Measurements from ENCODE around the gene MBL2. TPM values are rescaled to one million over a fixed set of nuclear protein-coding genes. Genes with fewer than 3 reads are reported as not detected.

MBL2 gene
- total RNA-seq, 6 experiments from 2014 or later, result 56.4 to 173 (median 94.1) TPM

GRCh38 chr10:52776471-52776903 is 3.9 kb upstream of the MBL2 start:
- intact Hi-C loops (cut with DNase I), result loop anchor here in 1 of 2 donors (5.0 kb wide), 1 partner anchor 34 kb away; no protein-coding TSS in a partner anchor
- no peak for ATAC-seq
- Histone ChIP-seq H3K4me1 (peaks cover 0 to 40% (median 17%) of the 10 kb centered on the region in 4 donors), H3K36me3 (no peaks in the 10 kb centered on the region), H3K27ac (peak overlapping the region in 1 of 3 donors; percentile 88), H3K4me3 (no peak overlapping the region), H3K9me3 (no peaks in the 10 kb centered on the region), H3K27me3 (no peaks in the 10 kb centered on the region)
- TF ChIP-seq POLR2A (IDR thresholded peaks at IDR 0.05) (no peak), CTCF (IDR thresholded peaks at IDR 0.05) (no peak)
- no peak for DNase-seq
- no CpG with 5 or more reads among the region's 1 CpG for WGBS (ENCODE audit: insufficient coverage, low coverage, low lambda C conversion rate, missing lambda C conversion rate)

- Histone ChIP-seq H3K9me3 (no peaks in the 10 kb centered on the region), H3K4me1 (peaks cover 0 to 52% (median 17%) of the 10 kb centered on the region in 4 donors), H3K4me3 (peak overlapping the region in 1 of 3 donors; percentile 31), H3K27ac (peak overlapping the region; percentile 63 to 88 (median 71)), H3K27me3 (no peaks in the 10 kb centered on the region), H3K36me3 (no peaks in the 10 kb centered on the region)
- DNase-seq (peak; percentile 46 to 79 (median 71)), ATAC-seq (peak; percentile 44 to 68 (median 65))
- intact Hi-C loops (cut with DNase I), result loop anchor here in 1 of 2 donors (5.0 kb wide), 1 partner anchor 33 kb away; no protein-coding TSS in a partner anchor
- 30% methylated on average over 9 of the region's 12 CpGs for WGBS (ENCODE audit: insufficient coverage, low coverage, low lambda C conversion rate, missing lambda C conversion rate)
- TF ChIP-seq CTCF (IDR thresholded peaks at IDR 0.05), result peak in 2 of 4 donors; percentile 10 to 17
- TF ChIP-seq POLR2A (IDR thresholded peaks at IDR 0.05), result no peak
Measured at GRCh38 chr10:52775132-52775647, 2.6 kb upstream of the MBL2 start.

- peak; percentile 68 to 93 (median 85) for DNase-seq
- Histone ChIP-seq H3K4me1 (peaks cover 0 to 56% (median 17%) of the 10 kb centered on the region in 4 donors), H3K27ac (peak overlapping the region; percentile 23 to 88 (median 47)), H3K9me3 (no peaks in the 10 kb centered on the region), H3K36me3 (no peaks in the 10 kb centered on the region), H3K4me3 (peak overlapping the region in 2 of 3 donors; percentile 20 to 31), H3K27me3 (no peaks in the 10 kb centered on the region)
- intact Hi-C loops (cut with DNase I), result loop anchor here in 1 of 2 donors (5.0 kb wide), 1 partner anchor 32 kb away; no protein-coding TSS in a partner anchor
- WGBS (ENCODE audit: insufficient coverage, low coverage, low lambda C conversion rate, missing lambda C conversion rate), result 25% methylated on average over 8 of the region's 8 CpGs
- TF ChIP-seq CTCF (IDR thresholded peaks at IDR 0.05) (no peak), POLR2A (IDR thresholded peaks at IDR 0.05) (peak; percentile 27)
- ATAC-seq, result peak; percentile 71 to 83 (median 76)
Measured at GRCh38 chr10:52774600-52775106, 2.1 kb upstream of the MBL2 start.

- 46% methylated on average over 2 of the region's 2 CpGs for WGBS (ENCODE audit: insufficient coverage, low coverage, low lambda C conversion rate, missing lambda C conversion rate)
- ATAC-seq (no peak), DNase-seq (no peak)
- intact Hi-C loops (cut with DNase I), result no loop called here
- H3K4me1 ChIP-seq, result peaks cover 0 to 60% (median 17%) of the 10 kb centered on the region in 4 donors
- H3K27me3 ChIP-seq, result no peaks in the 10 kb centered on the region
- TF ChIP-seq POLR2A (IDR thresholded peaks at IDR 0.05) (no peak), CTCF (IDR thresholded peaks at IDR 0.05) (no peak)
- H3K9me3 ChIP-seq, result no peaks in the 10 kb centered on the region
- H3K27ac ChIP-seq, result peak overlapping the region; percentile 23 to 88 (median 47)
- no peaks in the 10 kb centered on the region for H3K36me3 ChIP-seq
- H3K4me3 ChIP-seq, result no peak overlapping the region
Measured at GRCh38 chr10:52774182-52774581, 1.6 kb upstream of the MBL2 start.
